Neutrophil (primary cell): ENCODE measurements around the gene RAX2.
"Not testable (repeated sequence)": the region's sequence is repeated elsewhere in the genome, so short reads cannot be mapped to it uniquely, and the experiment has no call there.

Experiments used
- H3K27ac ChIP-seq: fragments of 200-600 bp; sonication (generic); 2 replicates; pipeline ENCODE4 v1.5.1; 2016; ENCODE audit warnings: mild to moderate bottlenecking, moderate library complexity
- H3K27me3 ChIP-seq: fragments of 200-600 bp; sonication (generic); 2 replicates; pipeline ENCODE4 v1.6.0; 2016; ENCODE audit warnings: mild to moderate bottlenecking
- H3K36me3 ChIP-seq: fragments of 200-600 bp; sonication (generic); 2 replicates; pipeline ENCODE4 v1.5.1; 2017
- H3K4me1 ChIP-seq, 2 experiments: fragments of 200-600 bp in 1 of 2; sonication (generic) in 1 of 2; 1 replicate in 1 of 2; 2 replicates in 1 of 2; pipeline versions ENCODE4 v1.5.1 to v1.6.1; 2013 to 2016; ENCODE audit warnings: low read depth in 1 of 2, low read length in 1 of 2, mild to moderate bottlenecking in 1 of 2, moderate library complexity in 1 of 2; ENCODE audit not compliant: control insufficient read depth in 1 of 2, insufficient read depth in 1 of 2
- H3K4me3 ChIP-seq, 2 experiments: fragments of 200-600 bp in 1 of 2; sonication (generic) in 1 of 2; 1 replicate in 1 of 2; 2 replicates in 1 of 2; pipeline ENCODE4 v1.5.1; 2013 to 2016; ENCODE audit warnings: low read depth in 1 of 2, low read length in 1 of 2, mild to moderate bottlenecking in 1 of 2, moderate library complexity in 1 of 2
- H3K9me3 ChIP-seq: fragments of 200-600 bp; sonication (generic); 2 replicates; pipeline ENCODE4 v1.5.1; 2016
- TF ChIP-seq, protein P1 (sequence below): fragments of 200-600 bp; sonication (generic); IDR thresholded peaks from 2 replicates; pipeline ENCODE4 v1.5.1; 2016; ENCODE audit warnings: antibody characterized with exemption

Gene RAX2

DNA sequence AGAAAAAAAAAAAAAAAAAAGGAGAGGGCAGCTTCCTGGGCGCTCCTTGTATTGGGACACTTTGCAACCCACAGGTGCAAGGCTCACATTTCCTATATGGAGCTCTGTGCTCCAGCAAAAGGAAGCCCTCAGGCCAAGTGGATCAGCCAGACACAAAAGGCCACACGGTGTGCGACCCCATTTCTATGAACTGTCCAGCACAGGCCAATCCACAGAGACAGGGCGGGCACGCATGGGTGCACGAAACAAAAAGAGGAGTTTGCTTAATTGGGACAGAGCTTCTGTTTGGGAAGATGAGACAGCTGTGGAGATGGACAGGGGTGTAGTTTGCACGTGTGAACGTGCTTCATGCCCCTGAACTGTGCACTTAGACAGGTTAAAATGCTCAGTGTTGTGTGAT, 45.7 kb upstream of the RAX2 start:
- peak overlapping the region; percentile 64 for H3K27ac ChIP-seq
- H3K27me3 ChIP-seq = no peaks in the 10 kb centered on the region
- no peaks in the 10 kb centered on the region for H3K36me3 ChIP-seq
- H3K4me3 ChIP-seq = no peak overlapping the region
- peaks cover 42 to 47% of the 10 kb centered on the region in 2 experiments for H3K4me1 ChIP-seq
- TF ChIP-seq, protein P1, sequence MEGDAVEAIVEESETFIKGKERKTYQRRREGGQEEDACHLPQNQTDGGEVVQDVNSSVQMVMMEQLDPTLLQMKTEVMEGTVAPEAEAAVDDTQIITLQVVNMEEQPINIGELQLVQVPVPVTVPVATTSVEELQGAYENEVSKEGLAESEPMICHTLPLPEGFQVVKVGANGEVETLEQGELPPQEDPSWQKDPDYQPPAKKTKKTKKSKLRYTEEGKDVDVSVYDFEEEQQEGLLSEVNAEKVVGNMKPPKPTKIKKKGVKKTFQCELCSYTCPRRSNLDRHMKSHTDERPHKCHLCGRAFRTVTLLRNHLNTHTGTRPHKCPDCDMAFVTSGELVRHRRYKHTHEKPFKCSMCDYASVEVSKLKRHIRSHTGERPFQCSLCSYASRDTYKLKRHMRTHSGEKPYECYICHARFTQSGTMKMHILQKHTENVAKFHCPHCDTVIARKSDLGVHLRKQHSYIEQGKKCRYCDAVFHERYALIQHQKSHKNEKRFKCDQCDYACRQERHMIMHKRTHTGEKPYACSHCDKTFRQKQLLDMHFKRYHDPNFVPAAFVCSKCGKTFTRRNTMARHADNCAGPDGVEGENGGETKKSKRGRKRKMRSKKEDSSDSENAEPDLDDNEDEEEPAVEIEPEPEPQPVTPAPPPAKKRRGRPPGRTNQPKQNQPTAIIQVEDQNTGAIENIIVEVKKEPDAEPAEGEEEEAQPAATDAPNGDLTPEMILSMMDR = no peak
- H3K9me3 ChIP-seq = no peaks in the 10 kb centered on the region

DNA sequence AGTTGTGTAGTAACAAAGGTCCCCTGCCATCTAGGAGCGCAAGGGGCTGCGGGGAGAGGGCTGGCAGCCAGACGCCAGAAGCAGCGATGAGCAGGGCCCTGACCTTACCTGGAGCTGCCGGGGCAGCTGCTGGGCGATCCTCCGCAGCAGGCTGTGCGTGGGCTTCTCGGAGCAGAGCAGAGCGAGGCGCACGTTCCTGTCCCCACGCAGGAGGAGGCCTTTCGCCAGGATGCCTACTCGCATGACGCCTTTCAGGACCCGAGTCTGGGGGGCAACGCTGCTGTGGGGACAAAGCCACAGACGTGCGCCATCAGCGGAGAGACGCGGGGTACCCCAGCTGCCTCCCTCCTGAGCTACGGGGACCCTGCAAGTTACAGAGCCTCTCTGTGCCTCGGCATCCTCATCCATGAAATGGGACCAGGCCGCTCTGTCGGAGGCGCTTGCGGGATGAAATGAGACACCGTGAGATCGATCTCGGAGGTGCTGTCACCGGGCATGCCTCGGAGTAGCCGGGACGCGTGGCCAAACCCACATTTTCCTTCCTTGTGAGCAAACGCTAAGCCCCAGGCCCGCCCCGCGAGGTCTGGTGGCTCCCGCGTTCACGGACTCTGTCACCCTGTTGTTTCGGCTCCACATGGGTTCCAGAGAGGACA, 44.7 kb upstream of the RAX2 start:
- Histone ChIP-seq H3K9me3 (no peaks in the 10 kb centered on the region), H3K4me1 (peaks cover 50 to 52% of the 10 kb centered on the region in 2 experiments), H3K27me3 (no peaks in the 10 kb centered on the region), H3K27ac (no peak overlapping the region), H3K4me3 (no peak overlapping the region), H3K36me3 (no peaks in the 10 kb centered on the region)
- TF ChIP-seq, protein P1 = no peak

- not testable (repeated sequence) for H3K4me3 ChIP-seq, H3K27me3 ChIP-seq, H3K9me3 ChIP-seq, H3K27ac ChIP-seq, H3K36me3 ChIP-seq
- peaks cover 55 to 57% of the 10 kb centered on the region in 2 experiments for H3K4me1 ChIP-seq
These were observed 44.1 kb upstream of the RAX2 start for GRCh38 chr19:3816148-3816547.

GRCh38 chr19:3814648-3815047, 42.6 kb upstream of the RAX2 start:
- peaks cover 68 to 70% of the 10 kb centered on the region in 2 experiments for H3K4me1 ChIP-seq
- H3K27ac ChIP-seq = peak overlapping the region; percentile 92
- no peaks in the 10 kb centered on the region for H3K9me3 ChIP-seq
- H3K36me3 ChIP-seq = no peaks in the 10 kb centered on the region
- no peaks in the 10 kb centered on the region for H3K27me3 ChIP-seq
- TF ChIP-seq, protein P1 = no peak
- no peak overlapping the region for H3K4me3 ChIP-seq

DNA sequence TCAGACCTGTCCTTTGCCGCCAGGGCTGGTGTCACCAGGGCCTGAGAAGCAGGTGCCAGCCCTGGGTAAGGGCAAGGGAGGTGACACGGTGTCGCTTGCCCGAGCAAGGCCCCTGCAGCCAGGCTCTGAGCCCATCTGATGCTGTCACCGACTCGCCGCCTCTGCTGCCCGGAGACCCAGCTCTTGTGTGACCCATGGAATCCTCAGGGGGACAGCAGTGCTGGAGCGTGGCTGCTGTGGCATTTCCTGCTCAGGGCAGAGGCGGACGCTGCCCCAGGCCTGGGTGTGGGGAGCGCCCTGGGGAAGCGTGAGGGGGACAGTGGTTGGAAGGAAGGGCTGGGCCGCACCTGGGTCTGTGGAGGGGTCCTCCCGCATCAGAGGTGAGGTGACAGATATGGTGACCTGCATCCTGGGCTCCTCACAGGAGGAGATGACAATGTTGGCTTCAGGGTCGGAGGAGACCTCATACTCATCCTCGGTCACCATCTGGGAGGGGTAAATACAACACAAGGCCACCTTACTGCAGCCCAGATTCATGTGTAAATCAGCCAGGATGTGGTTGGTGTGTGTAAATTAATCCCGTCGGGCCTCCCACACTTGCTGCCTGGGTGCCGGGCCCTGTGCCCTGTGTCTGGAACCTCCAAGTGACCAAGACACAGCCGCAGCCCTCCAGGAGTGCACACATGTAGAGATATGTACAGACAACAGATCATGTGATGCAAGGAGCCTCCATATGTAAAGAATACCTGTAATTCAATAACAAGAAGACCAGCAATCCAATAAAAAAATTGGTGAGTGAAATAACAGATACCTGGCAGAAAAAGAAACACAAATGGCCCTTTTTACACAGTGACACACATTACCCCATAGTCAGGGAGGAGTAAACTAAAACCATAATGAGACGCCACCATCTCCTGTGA, 41.7 kb upstream of the RAX2 start:
- Histone ChIP-seq H3K9me3 (no peaks in the 10 kb centered on the region), H3K27ac (peak overlapping the region; percentile 92), H3K4me3 (peak overlapping the region in 1 of 2 experiments; percentile 48), H3K4me1 (peaks cover 65% of the 10 kb centered on the region in 2 experiments), H3K36me3 (no peaks in the 10 kb centered on the region), H3K27me3 (no peaks in the 10 kb centered on the region)
- TF ChIP-seq, protein P1 = no peak
